A549 treated with AZD2906 at 1 μM for 4 hours (cell line): Measurements from ENCODE around the gene SLC38A4. TPM values are rescaled to one million over a fixed set of nuclear protein-coding genes. Genes with fewer than 3 reads are reported as not detected.

Source experiments
- total RNA-seq: library from RNA; stranded (reverse); fragments of 200-300 nt; extraction: Qiagen RNA extraction; gene quantifications from 5 replicates; pipeline ENCODE4 v1.2.3, GENCODE V29; 2022

The SLC38A4 gene, protein sequence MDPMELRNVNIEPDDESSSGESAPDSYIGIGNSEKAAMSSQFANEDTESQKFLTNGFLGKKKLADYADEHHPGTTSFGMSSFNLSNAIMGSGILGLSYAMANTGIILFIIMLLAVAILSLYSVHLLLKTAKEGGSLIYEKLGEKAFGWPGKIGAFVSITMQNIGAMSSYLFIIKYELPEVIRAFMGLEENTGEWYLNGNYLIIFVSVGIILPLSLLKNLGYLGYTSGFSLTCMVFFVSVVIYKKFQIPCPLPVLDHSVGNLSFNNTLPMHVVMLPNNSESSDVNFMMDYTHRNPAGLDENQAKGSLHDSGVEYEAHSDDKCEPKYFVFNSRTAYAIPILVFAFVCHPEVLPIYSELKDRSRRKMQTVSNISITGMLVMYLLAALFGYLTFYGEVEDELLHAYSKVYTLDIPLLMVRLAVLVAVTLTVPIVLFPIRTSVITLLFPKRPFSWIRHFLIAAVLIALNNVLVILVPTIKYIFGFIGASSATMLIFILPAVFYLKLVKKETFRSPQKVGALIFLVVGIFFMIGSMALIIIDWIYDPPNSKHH
- 0.12 to 0.54 TPM (median 0.13 TPM) in 5 replicates for total RNA-seq

DNA sequence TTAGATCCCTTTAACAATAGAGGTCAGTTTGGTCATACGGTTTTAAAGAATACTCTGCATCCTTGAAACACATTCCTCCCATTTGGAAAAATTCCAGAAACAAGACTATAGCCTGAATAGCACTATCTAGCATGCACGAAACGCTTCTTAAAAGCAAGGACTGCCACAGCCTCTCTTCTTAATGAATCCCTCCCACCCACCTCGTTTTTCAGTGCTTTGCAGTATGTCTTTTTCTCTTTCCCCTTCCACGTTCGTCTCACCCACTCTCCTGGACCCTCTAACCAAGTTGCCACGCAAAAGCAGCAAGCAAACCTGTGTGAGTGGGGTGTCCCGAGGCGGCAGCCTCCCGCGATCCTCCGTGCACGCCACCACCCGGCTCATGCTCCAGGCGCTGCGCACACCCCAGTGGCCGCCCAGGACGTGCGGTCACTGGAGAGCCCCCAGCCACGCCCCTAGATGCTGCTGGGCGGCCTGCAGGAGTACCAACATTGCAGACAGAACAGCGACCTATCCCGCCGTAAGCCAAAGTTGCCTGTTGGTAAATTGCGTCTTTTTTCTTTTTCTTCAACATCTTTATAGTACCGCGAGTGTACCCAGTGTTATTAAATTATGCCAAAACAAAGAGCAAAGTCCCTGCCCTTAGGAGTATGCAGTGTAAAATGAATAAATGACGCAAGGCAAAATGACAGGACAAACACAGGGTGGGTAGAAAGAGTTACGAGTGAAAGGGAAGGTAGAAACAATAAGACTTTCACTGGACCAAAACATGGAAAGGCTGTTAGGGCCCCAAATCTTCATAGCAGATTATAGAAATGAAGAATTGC is at the start of gene SLC38A4:
SLC38A4 (minus strand) TSS at position 407 of the 824 bp plus-strand sequence. CDS start 32,926 bp downstream, outside the sequence.

